Measurements from ENCODE around the gene LIPM.
A peak's percentile ranks its signal among the peaks of the same experiment; 100 is the strongest.

The LIPM gene

GRCh38 chr10:88803641-88804040 is 1.1 kb downstream of the LIPM start:
- TF ChIP-seq MAX (IDR thresholded peaks at IDR 0.05) (no peak), RAD21 (IDR thresholded peaks at IDR 0.05; ENCODE audit: low read depth) (no peak)

GRCh38 chr10:88804083-88804812 is 1.7 kb downstream of the LIPM start:
- TF ChIP-seq NFIC (IDR thresholded peaks at IDR 0.05) (no peak), CEBPB (IDR thresholded peaks at IDR 0.05) (no peak), YY1 (IDR thresholded peaks at IDR 0.05; ENCODE audit: low read depth) (no peak)

GRCh38 chr10:88805361-88805760 is 2.8 kb downstream of the LIPM start:
- TF ChIP-seq TEAD4 (IDR thresholded peaks at IDR 0.05) = no peak
- TF ChIP-seq ZBTB7A (IDR thresholded peaks at IDR 0.05; ENCODE audit: low read depth) = no peak
- TF ChIP-seq REST (IDR thresholded peaks at IDR 0.05; ENCODE audit: low read depth) = no peak
- no peak for TF ChIP-seq EP300 (IDR thresholded peaks at IDR 0.05; ENCODE audit: borderline replicate concordance)
- TF ChIP-seq YY1 (IDR thresholded peaks at IDR 0.05; ENCODE audit: low read depth) = no peak
- no peak for TF ChIP-seq FOXM1 (IDR thresholded peaks at IDR 0.05; ENCODE audit: borderline replicate concordance, low read depth)
- no peak for TF ChIP-seq CREB1 (IDR thresholded peaks at IDR 0.05; ENCODE audit: low read depth)
- TF ChIP-seq USF1 (IDR thresholded peaks at IDR 0.05) = no peak
- TF ChIP-seq NFIC (IDR thresholded peaks at IDR 0.05) = no peak
- no peak for TF ChIP-seq RAD21 (IDR thresholded peaks at IDR 0.05; ENCODE audit: low read depth)
- TF ChIP-seq MAX (IDR thresholded peaks at IDR 0.05) = no peak
- no peak for TF ChIP-seq CEBPB (IDR thresholded peaks at IDR 0.05)
- TF ChIP-seq TCF12 (IDR thresholded peaks at IDR 0.05; ENCODE audit: low read depth) = no peak
- TF ChIP-seq EGR1 (IDR thresholded peaks at IDR 0.05) = no peak
- no peak for TF ChIP-seq TAF1 (IDR thresholded peaks at IDR 0.05; ENCODE audit: low read depth)

GRCh38 chr10:88805924-88806323 is 3.4 kb downstream of the LIPM start:
- no peak for TF ChIP-seq EP300 (IDR thresholded peaks at IDR 0.05; ENCODE audit: borderline replicate concordance)

- no peak for TF ChIP-seq TEAD4 (IDR thresholded peaks at IDR 0.05)
- TF ChIP-seq FOXM1 (IDR thresholded peaks at IDR 0.05; ENCODE audit: borderline replicate concordance, low read depth) = no peak
- no peak for TF ChIP-seq TCF12 (IDR thresholded peaks at IDR 0.05; ENCODE audit: low read depth)
- TF ChIP-seq YY1 (IDR thresholded peaks at IDR 0.05; ENCODE audit: low read depth) = no peak
Measured at GRCh38 chr10:88809621-88810020, 7.1 kb downstream of the LIPM start.

- TF ChIP-seq RAD21 (IDR thresholded peaks at IDR 0.05; ENCODE audit: low read depth) = peak; percentile 70
- TF ChIP-seq TEAD4 (IDR thresholded peaks at IDR 0.05) = peak; percentile 69
- TF ChIP-seq YY1 (IDR thresholded peaks at IDR 0.05; ENCODE audit: low read depth) = no peak
- no peak for TF ChIP-seq ZBTB7A (IDR thresholded peaks at IDR 0.05; ENCODE audit: low read depth)
- peak; percentile 42; the same call in 1 of the 2 replicates for TF ChIP-seq NFIC (IDR thresholded peaks at IDR 0.05)
- TF ChIP-seq CREB1 (IDR thresholded peaks at IDR 0.05; ENCODE audit: low read depth) = no peak
- no peak for TF ChIP-seq USF1 (IDR thresholded peaks at IDR 0.05)
- TF ChIP-seq EGR1 (IDR thresholded peaks at IDR 0.05) = no peak
- TF ChIP-seq EP300 (IDR thresholded peaks at IDR 0.05; ENCODE audit: borderline replicate concordance) = no peak
- no peak for TF ChIP-seq CEBPB (IDR thresholded peaks at IDR 0.05)
- no peak for TF ChIP-seq TAF1 (IDR thresholded peaks at IDR 0.05; ENCODE audit: low read depth)
- TF ChIP-seq MAX (IDR thresholded peaks at IDR 0.05) = peak; percentile 49
- no peak for TF ChIP-seq FOXM1 (IDR thresholded peaks at IDR 0.05; ENCODE audit: borderline replicate concordance, low read depth)
- no peak for TF ChIP-seq REST (IDR thresholded peaks at IDR 0.05; ENCODE audit: low read depth)
Measured at GRCh38 chr10:88810196-88810961, 7.8 kb downstream of the LIPM start.

Data from Ishikawa (cell line).